ENCODE results near the gene GSPT1. TPM values are rescaled to one million over a fixed set of nuclear protein-coding genes. Genes with fewer than 3 reads are reported as not detected.
"Not testable (repeated sequence)": the region's sequence is repeated elsewhere in the genome, so short reads cannot be mapped to it uniquely, and the experiment has no call there.

Gene GSPT1
- total and polyA plus RNA-seq, 8 donors, result 11.0 to 65.4 (median 49.1) TPM

DNA sequence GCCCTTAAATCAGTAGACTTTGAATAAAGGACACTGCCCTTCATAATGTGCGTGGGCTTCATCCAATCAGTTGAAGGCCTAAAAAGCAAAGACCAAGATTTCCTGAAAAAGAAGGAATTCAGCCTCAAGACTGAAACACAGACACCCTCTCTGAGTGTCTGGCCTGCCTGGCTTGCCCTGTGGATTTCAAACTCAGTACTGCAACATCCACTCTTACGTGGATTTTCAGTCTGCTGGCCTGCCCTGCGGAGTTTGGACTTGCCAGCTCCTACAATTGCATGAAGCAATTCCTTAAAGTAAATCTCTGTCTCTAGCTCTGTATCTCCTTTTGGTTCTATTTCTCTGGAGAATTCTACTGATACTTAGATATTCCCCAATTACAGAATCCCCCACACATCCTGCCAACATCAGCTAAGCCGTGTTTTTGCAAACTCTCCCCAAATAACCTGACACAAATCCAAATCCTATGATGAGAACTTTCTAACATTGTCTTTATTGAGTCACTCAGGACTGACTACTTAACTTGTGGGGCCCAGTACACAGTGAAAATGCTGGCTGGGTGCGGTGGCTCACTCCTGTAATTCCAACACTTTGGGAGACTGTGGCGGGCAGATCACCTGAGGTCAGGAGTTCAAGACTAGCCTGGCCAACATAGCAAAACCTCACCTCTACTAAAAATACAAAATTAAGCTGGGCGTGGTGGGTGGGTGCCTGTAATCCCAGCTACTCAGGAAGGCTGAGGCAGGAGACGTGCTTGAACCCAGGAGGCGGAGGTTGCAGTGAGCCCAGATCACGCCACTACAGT lies 42.0 kb upstream of the GSPT1 start:
- DNase-seq, result no peak
- H3K36me3 ChIP-seq, result no peaks in the 10 kb centered on the region
- ATAC-seq, result no peak
- no peak for FAIRE-seq
- 87 to 90% methylated on average over 10 of the region's 10 CpGs for WGBS, 2 donors
- H3K9me3 ChIP-seq, result no peaks in the 10 kb centered on the region
- no peaks in the 10 kb centered on the region for H3K27me3 ChIP-seq
- H3K27ac ChIP-seq, result no peak overlapping the region
- intact Hi-C loops (cut with DNase I), result no loop called here
- no peak for TF ChIP-seq CTCF (IDR thresholded peaks at IDR 0.05)
- no peaks in the 10 kb centered on the region for H3K4me1 ChIP-seq
- no peak overlapping the region for H3K4me3 ChIP-seq

- ATAC-seq, result no peak
- WGBS, 2 donors, result 91 to 95% methylated on average over 2 of the region's 2 CpGs
- Histone ChIP-seq H3K27me3 (no peaks in the 10 kb centered on the region), H3K27ac (no peak overlapping the region), H3K4me3 (no peak overlapping the region), H3K4me1 (no peaks in the 10 kb centered on the region), H3K9me3 (no peaks in the 10 kb centered on the region), H3K36me3 (no peaks in the 10 kb centered on the region)
- TF ChIP-seq CTCF (IDR thresholded peaks at IDR 0.05), result no peak
- intact Hi-C loops (cut with DNase I), result no loop called here
- DNase-seq, result no peak
- no peak for FAIRE-seq
Measured at GRCh38 chr16:11956558-11956957, 40.8 kb upstream of the GSPT1 start.

DNA sequence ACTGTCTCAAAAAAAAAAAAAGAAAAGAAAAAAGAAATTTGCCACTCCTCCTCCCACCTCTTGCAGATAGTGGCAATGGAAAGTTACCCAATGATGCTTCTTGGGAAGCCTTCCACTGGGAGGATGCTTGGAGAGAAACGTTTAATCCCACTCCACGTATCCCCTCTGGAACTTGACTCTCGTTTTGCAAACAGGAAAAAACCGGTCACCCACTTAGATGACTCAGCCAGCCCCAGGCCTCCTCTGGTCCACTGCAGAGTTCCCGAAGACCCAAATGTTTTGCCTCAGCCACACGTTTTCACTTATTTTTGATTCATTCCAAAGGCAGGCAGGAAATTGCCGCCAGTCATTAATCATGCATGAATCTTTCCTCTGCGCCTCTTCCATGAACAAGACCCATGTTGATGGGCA lies 40.0 kb upstream of the GSPT1 start:
- ATAC-seq, result no peak
- Histone ChIP-seq H3K36me3 (no peaks in the 10 kb centered on the region), H3K27me3 (no peaks in the 10 kb centered on the region), H3K4me1 (no peaks in the 10 kb centered on the region), H3K4me3 (no peak overlapping the region), H3K27ac (no peak overlapping the region), H3K9me3 (no peaks in the 10 kb centered on the region)
- TF ChIP-seq CTCF (IDR thresholded peaks at IDR 0.05), result no peak
- 65 to 71% methylated on average over 8 of the region's 8 CpGs for WGBS, 2 donors
- DNase-seq, result no peak
- intact Hi-C loops (cut with DNase I), result no loop called here
- FAIRE-seq, result no peak

- H3K4me3 ChIP-seq; FAIRE-seq; intact Hi-C loops (cut with DNase I); H3K27me3 ChIP-seq; H3K4me1 ChIP-seq; H3K9me3 ChIP-seq; DNase-seq; H3K36me3 ChIP-seq; H3K27ac ChIP-seq; ATAC-seq: not testable (repeated sequence)
- WGBS, 2 donors, result 77 to 79% methylated on average over 8 of the region's 8 CpGs
Measured at GRCh38 chr16:11953576-11953975, 37.8 kb upstream of the GSPT1 start.

GRCh38 chr16:11950388-11950787 lies 34.6 kb upstream of the GSPT1 start:
- no peak for ATAC-seq
- WGBS, 2 donors, result 84% methylated on average over 5 of the region's 5 CpGs
- Histone ChIP-seq H3K27ac (no peak overlapping the region), H3K4me3 (no peak overlapping the region), H3K27me3 (no peaks in the 10 kb centered on the region), H3K36me3 (no peaks in the 10 kb centered on the region), H3K4me1 (no peaks in the 10 kb centered on the region), H3K9me3 (no peaks in the 10 kb centered on the region)
- TF ChIP-seq CTCF (IDR thresholded peaks at IDR 0.05), result no peak
- intact Hi-C loops (cut with DNase I), result no loop called here
- DNase-seq, result no peak
- no peak for FAIRE-seq

Measured in pancreas (tissue), 10 donors.